Embryonic facial prominence (tissue), 1 donor: Measurements from ENCODE around the gene BMPER.

Experiments
- DNase-seq: peaks from one replicate; pipeline ENCODE4 v3.0.0-alpha.2; 2016; ENCODE audit errors: extremely low spot score

The BMPER gene

GRCh38 chr7:34175837-34176236, 270.5 kb downstream of the BMPER start:
- DNase-seq: no peak

GRCh38 chr7:34177476-34177875, 272.1 kb downstream of the BMPER start:
- DNase-seq: no peak

- DNase-seq: no peak
These were observed 276.1 kb downstream of the BMPER start for GRCh38 chr7:34181271-34181958.

GRCh38 chr7:34184466-34184865, 279.1 kb downstream of the BMPER start:
- no peak for DNase-seq

- DNase-seq: no peak
These were observed 282.5 kb downstream of the BMPER start for GRCh38 chr7:34187798-34188307.

GRCh38 chr7:34189031-34189430, 283.7 kb downstream of the BMPER start:
- DNase-seq: no peak

GRCh38 chr7:34190299-34190698, 285.0 kb downstream of the BMPER start:
- no peak for DNase-seq

GRCh38 chr7:34191162-34191561, 285.8 kb downstream of the BMPER start:
- DNase-seq: no peak

- no peak for DNase-seq
These were observed 286.6 kb downstream of the BMPER start for GRCh38 chr7:34191771-34192479.

GRCh38 chr7:34192906-34193305, 287.6 kb downstream of the BMPER start:
- DNase-seq: no peak

GRCh38 chr7:34198231-34198641, 292.9 kb downstream of the BMPER start:
- DNase-seq: no peak
